Prostate gland (tissue), 2 donors: ENCODE measurements around the gene EFCC1. TPM values are rescaled to one million over a fixed set of nuclear protein-coding genes. Genes with fewer than 3 reads are reported as not detected.

ENCODE experiments used
- DNase-seq: peaks from one replicate; pipeline ENCODE4 v3.0.0-alpha.2; 2019; ENCODE audit warnings: low spot score
- H3K27ac ChIP-seq, 2 donors: fragments of 200-600 bp; sonication (generic); 2 replicates each; pipeline ENCODE4 v1.5.1; 2017 to 2019
- H3K27me3 ChIP-seq: fragments of 200-600 bp; sonication (generic); replicated peaks from 2 replicates; pipeline ENCODE4 v1.5.1; 2019; ENCODE audit not compliant: insufficient read depth
- H3K36me3 ChIP-seq, 2 donors: fragments of 200-600 bp; sonication (generic); 1 replicate in 1 of 2; 2 replicates in 1 of 2; pipeline versions ENCODE4 v1.5.1 to v1.8.1; 2017 to 2019
- H3K4me1 ChIP-seq: fragments of 200-600 bp; sonication (generic); replicated peaks from 2 replicates; pipeline ENCODE4 v1.5.1; 2019
- H3K4me3 ChIP-seq, 2 donors: fragments of 200-600 bp; sonication (generic); 2 replicates each; pipeline ENCODE4 v1.5.1; 2017 to 2019
- H3K9me3 ChIP-seq: fragments of 200-600 bp; sonication (generic); 2 replicates; pipeline ENCODE4 v1.5.1; 2017
- POLR2A ChIP-seq: fragments of 450-650 bp; IDR thresholded peaks from one replicate; pipeline ENCODE4 v1.6.1; 2016; ENCODE audit warnings: antibody characterized with exemption, mild to moderate bottlenecking
- POLR2AphosphoS5 ChIP-seq: sonication (generic); formaldehyde crosslinking; IDR thresholded peaks from one replicate; pipeline ENCODE4 v1.6.1; 2017; ENCODE audit warnings: antibody characterized with exemption
- WGBS: methylation state at CpG from one replicate; pipeline ENCODE4 v1.1.5; 2018; 5-methylcytosine and 5-hydroxymethylcytosine counted together
- intact Hi-C: fragments of 100-400 bp; cut with DNase I; formaldehyde crosslinking; loops from one replicate; pipeline ENCODE4 v1.14.2; 2022
- total RNA-seq, 2 donors: library from RNA; depleted of rRNA; stranded (reverse); fragments of >200 nt; gene quantifications; one replicate each; pipeline ENCODE4 v1.1.0, GENCODE V29; 2016
- TF ChIP-seq, protein P1 (sequence below), 4 experiments: fragments of 200-600 bp in 2 of 4; fragments of 450-650 bp in 2 of 4; sonication (generic) in 2 of 4; IDR thresholded peaks; 1 replicate in 3 of 4; 2 replicates in 1 of 4; pipeline ENCODE4 v1.5.1; 2016 to 2019; ENCODE audit warnings: antibody characterized with exemption in 4 of 4, mild to moderate bottlenecking in 2 of 4, moderate library complexity in 2 of 4

EFCC1 gene
- total RNA-seq, 2 donors from 2014 or later = 1.8 to 4.0 TPM

DNA sequence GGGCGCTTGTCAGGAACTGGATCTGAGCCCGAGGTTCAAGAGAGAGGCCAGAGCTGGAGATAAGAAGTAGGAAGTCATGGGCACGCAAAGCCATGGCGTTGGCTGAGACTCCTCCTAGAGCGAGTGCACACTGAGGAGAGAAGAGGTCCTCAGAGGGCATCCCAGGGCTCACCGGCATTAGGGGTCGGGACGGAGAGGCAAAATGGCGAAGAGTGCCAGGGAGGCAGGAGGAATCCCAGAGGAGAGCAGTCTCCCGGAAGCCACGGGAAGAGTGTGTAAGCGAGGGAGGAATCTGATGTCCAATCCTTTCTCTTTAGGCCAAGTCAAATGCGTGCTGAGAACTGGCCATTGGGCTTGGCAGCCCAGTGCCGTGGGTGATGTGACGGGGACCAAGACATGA, 24.0 kb downstream of the EFCC1 start:
- no peaks in the 10 kb centered on the region for H3K27me3 ChIP-seq
- no peaks in the 10 kb centered on the region for H3K4me1 ChIP-seq
- H3K9me3 ChIP-seq = no peaks in the 10 kb centered on the region
- no peak overlapping the region for H3K4me3 ChIP-seq
- H3K36me3 ChIP-seq = no peaks in the 10 kb centered on the region
- peak overlapping the region in 1 of 2 donors; percentile 11 for H3K27ac ChIP-seq
- DNase-seq = no peak
- TF ChIP-seq POLR2A = no peak
- 82% methylated on average over 15 of the region's 15 CpGs for WGBS
- intact Hi-C loops = no loop called here

DNA sequence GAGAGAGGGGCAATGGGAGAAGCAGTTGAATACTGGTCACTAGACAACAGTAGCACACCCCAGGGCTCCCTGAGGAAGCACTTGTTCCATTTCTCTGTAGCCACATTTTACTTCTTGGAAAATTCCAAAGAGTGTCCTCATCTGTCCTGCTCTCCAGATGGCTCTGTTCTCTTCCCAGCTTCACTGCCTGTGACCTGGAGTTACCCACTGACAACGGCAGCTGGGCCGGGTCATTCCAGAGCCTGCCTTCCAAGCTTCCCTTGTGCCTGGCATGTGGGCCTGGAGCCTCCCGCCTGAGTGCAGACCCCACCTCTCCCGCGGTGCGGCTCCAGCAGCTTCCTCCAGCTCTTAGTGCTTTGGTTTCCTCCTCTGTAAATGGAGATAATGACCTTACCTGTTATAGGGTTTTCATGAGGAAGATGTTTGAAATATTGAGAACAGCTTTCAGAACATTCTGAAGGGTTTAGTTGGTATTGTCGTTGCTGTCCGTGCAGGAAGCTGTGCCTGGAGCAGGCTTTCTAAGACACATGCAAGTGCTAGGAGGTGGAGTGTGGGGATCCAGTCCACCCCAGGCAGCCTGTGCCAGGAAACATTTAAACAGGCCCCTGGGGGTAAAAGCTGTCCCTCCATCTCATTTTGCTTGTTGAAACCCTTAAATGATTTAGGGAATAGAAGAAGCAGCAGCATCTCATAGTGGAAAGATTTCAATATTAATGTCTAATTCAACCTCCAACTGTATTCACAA, 24.8 kb downstream of the EFCC1 start:
- no peak overlapping the region for H3K4me3 ChIP-seq
- TF ChIP-seq, protein P1, sequence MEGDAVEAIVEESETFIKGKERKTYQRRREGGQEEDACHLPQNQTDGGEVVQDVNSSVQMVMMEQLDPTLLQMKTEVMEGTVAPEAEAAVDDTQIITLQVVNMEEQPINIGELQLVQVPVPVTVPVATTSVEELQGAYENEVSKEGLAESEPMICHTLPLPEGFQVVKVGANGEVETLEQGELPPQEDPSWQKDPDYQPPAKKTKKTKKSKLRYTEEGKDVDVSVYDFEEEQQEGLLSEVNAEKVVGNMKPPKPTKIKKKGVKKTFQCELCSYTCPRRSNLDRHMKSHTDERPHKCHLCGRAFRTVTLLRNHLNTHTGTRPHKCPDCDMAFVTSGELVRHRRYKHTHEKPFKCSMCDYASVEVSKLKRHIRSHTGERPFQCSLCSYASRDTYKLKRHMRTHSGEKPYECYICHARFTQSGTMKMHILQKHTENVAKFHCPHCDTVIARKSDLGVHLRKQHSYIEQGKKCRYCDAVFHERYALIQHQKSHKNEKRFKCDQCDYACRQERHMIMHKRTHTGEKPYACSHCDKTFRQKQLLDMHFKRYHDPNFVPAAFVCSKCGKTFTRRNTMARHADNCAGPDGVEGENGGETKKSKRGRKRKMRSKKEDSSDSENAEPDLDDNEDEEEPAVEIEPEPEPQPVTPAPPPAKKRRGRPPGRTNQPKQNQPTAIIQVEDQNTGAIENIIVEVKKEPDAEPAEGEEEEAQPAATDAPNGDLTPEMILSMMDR (IDR thresholded peaks at IDR 0.05) = no peak
- no peak for TF ChIP-seq POLR2A
- no peak for TF ChIP-seq POLR2AphosphoS5
- no peak for DNase-seq
- peak overlapping the region; percentile 34 to 36 for H3K27ac ChIP-seq
- no peaks in the 10 kb centered on the region for H3K36me3 ChIP-seq
- H3K4me1 ChIP-seq = no peaks in the 10 kb centered on the region
- no peaks in the 10 kb centered on the region for H3K9me3 ChIP-seq
- intact Hi-C loops = no loop called here
- H3K27me3 ChIP-seq = no peaks in the 10 kb centered on the region
- WGBS = 59% methylated on average over 8 of the region's 8 CpGs

DNA sequence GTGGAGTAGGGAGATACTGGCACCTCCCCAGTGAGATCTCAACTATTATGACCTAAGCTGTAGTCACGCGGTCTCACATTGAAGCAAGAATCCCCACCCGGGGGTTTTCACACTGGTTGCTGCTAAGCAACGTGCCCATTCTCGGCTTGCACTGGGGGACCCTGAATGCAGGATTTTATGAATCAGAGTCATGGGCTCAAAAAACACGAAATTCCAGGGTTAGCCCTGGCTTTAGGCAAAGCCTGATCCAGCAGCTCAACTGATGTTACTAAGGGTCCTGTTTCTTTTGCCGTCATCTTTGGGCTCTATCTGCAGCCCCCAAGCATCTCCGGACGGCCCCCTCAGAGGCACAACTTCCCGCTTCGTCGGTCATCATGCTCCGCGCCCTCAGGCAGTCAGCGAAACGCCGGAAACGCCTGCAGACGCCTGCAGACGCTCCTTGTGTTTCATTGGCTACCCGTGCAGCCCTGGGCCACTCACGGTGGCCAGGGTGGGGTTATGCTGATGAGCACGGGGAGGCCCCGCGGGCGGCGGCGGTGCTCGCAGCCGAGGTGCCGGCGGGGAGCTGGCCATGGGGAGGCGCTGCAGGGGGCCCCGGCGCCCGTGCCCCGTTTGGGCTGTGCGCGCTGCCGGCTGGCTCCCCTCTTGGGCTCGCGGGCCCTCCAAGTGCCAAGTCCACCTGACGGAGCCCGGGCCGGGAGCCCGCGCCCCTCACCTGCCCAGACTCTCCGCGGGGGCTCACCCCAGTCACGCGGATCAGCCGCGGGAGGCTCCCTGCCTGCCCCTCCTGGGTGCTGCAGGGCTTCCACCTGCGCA, 25.8 kb downstream of the EFCC1 start:
- DNase-seq = peak; percentile 92
- H3K4me3 ChIP-seq = peak overlapping the region; percentile 36 to 41
- peak; percentile 35 for TF ChIP-seq POLR2A
- TF ChIP-seq POLR2AphosphoS5 = peak; percentile 91
- TF ChIP-seq, protein P1 (IDR thresholded peaks at IDR 0.05) = peak in 3 of 4 experiments; percentile 70 to 92 (median 86)
- H3K4me1 ChIP-seq = no peaks in the 10 kb centered on the region
- H3K27me3 ChIP-seq = no peaks in the 10 kb centered on the region
- intact Hi-C loops = no loop called here
- WGBS = 6% methylated on average over 32 of the region's 54 CpGs
- H3K36me3 ChIP-seq = no peaks in the 10 kb centered on the region
- no peaks in the 10 kb centered on the region for H3K9me3 ChIP-seq
- H3K27ac ChIP-seq = peak overlapping the region; percentile 34 to 54

DNA sequence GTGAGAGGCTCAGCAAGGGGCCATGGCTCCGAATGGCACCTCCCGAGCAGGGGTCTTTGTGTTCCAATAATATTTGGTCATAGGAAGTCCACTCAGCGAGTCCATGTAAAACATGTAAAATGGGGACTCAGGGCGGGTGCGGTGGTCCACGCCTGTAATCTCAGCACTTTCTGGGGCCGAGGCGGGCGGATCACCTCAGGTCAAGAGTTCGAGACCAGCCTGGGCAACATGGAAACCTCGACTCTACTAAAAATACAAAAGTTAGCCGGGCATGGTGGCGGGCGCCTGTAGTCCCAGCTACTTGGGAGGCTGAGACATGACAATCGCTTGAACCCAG, 26.4 kb downstream of the EFCC1 start:
- Histone ChIP-seq H3K36me3 (no peaks in the 10 kb centered on the region), H3K27ac (peak overlapping the region; percentile 34 to 54), H3K4me3 (peak overlapping the region; percentile 36 to 41), H3K4me1 (no peaks in the 10 kb centered on the region), H3K27me3 (no peaks in the 10 kb centered on the region), H3K9me3 (no peaks in the 10 kb centered on the region)
- no peak for TF ChIP-seq POLR2A
- TF ChIP-seq POLR2AphosphoS5 = no peak
- TF ChIP-seq, protein P1 (IDR thresholded peaks at IDR 0.05) = no peak
- intact Hi-C loops = no loop called here
- WGBS = 73% methylated on average over 15 of the region's 15 CpGs
- no peak for DNase-seq

DNA sequence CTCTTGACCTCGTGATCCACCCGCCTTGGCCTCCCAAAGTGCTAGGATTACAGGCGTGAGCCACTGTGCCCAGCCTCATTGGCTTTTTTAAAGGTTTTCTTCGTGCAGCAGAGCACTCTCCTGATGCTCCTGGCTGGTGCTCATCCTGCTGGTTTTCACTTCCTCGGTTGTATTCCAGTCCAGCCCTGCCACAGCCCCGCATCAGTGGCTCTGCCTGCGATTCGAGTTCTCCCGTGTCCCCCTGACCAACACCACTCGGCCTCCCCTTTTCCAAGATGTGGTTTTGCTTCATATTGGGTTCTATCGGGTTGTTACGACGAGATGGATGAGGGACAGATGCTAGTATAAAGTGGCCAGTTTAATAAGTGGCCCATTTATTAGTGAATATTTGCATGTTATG, 27.8 kb downstream of the EFCC1 start:
- H3K9me3 ChIP-seq = no peaks in the 10 kb centered on the region
- no peaks in the 10 kb centered on the region for H3K36me3 ChIP-seq
- no peak overlapping the region for H3K27ac ChIP-seq
- H3K27me3 ChIP-seq = no peaks in the 10 kb centered on the region
- TF ChIP-seq POLR2A = no peak
- TF ChIP-seq, protein P1 (IDR thresholded peaks at IDR 0.05) = no peak
- no peak for TF ChIP-seq POLR2AphosphoS5
- H3K4me1 ChIP-seq = no peaks in the 10 kb centered on the region
- WGBS = 94% methylated on average over 13 of the region's 13 CpGs
- intact Hi-C loops = no loop called here
- DNase-seq = no peak
- H3K4me3 ChIP-seq = no peak overlapping the region
